Femur (tissue), 1 donor: ENCODE measurements around the gene CYB561.
A peak's percentile ranks its signal among the peaks of the same experiment; 100 is the strongest.
"Not testable (repeated sequence)": the region's sequence is repeated elsewhere in the genome, so short reads cannot be mapped to it uniquely, and the experiment has no call there.

ENCODE experiments used
- DNase-seq: peaks from one replicate; pipeline ENCODE4 v3.0.0-alpha.2; 2017

The CYB561 gene

DNA sequence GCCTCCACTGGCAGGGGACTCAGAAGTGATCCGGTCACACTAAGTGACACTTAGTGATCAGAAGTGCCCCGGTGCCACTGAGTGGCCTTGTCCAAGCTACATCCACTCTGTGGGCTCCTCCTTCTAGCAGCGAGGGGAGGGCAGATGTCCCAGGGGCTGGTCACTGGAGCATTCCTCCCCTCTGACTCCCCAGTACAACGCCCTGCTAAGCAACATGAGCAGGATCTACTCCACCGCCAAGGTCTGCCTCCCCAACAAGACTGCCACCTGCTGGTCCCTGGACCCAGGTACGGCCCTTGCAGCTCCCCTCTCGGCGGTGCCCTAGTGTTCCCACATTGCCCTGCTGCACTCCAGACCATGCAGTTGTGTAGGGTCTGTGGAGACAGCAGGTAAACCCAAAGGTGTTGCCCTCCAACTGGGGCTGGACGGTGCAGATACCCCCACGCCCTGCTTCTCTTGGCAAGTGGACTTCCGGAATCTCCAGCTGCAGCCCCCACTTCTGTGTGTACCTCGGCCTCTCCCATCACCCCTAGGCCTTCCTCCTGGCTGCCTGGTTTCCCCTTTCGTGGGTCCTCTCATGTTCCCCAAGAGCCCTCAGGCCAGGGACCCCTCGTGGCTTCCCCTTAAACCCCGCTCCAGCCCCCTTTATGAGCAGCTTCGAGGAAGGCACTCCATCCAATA is 32.8 kb upstream of the CYB561 start:
- DNase-seq = peak; percentile 71

DNA sequence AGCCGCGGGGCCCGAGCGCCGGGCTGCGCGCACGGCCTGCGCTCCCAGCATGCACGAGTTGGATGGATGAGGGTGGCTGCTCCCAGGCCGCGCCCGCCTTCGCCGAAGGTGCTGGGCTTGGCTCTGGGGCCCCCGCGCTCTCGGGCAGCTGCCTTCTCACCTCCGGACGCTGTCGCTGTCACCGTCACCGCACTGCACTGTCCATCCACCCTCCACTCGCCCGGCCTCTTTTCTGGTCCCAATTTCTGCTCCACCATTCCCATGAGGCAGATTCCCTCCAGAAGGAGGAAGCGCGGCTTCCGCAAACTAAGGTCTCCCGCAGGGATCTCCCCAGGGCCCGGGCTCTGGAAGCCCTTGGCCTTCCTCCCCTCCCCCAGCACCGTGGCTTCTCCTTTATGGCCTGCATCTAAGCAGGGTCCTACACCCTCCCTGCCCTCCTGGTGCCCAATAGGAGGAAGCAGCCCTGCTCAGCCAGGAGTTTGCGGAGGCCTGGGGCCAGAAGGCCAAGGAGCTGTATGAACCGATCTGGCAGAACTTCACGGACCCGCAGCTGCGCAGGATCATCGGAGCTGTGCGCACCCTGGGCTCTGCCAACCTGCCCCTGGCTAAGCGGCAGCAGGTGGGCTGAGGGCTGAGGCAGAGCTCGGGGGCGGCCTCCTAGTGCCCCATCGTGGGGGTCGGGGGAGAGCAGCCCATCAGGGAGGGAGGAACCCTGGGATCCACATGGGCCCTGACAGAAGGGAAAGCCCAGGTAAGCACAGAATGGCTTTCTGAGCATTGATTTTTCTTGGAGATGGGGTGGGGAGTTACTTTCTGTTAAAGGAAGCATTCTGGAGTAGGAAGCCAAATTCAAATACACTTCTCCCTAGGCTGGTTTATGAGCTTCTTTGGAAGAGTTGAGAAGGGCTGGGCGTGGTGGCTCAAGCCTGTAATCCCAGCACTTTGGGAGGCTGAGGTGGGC is 31.7 kb upstream of the CYB561 start:
- no peak for DNase-seq

DNA sequence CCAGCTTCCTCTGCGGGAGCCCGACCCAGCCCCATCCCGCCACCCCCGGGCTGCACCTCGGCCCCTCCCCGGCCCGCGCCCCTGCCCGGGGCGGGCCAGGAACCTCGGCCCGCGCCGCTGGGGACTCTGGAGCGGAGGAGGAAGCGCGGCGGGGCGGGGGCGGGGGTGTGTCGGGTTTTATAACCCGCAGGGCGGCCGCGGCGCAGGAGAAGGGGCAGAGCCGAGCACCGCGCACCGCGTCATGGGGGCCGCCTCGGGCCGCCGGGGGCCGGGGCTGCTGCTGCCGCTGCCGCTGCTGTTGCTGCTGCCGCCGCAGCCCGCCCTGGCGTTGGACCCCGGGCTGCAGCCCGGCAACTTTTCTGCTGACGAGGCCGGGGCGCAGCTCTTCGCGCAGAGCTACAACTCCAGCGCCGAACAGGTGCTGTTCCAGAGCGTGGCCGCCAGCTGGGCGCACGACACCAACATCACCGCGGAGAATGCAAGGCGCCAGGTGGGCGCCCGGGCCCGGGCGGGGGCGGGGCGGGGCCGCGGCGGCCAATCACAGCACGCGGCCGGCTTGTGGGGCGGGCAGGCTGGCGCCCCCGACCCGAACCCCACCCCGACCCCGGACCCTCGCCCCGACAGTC is 30.9 kb upstream of the CYB561 start, which contains the start of gene ACE:
Gene ACE (plus strand): TSS at position 208 of the 626 bp plus-strand sequence. CDS start 34 bp downstream, at position 242.
- peak; percentile 55 for DNase-seq

DNA sequence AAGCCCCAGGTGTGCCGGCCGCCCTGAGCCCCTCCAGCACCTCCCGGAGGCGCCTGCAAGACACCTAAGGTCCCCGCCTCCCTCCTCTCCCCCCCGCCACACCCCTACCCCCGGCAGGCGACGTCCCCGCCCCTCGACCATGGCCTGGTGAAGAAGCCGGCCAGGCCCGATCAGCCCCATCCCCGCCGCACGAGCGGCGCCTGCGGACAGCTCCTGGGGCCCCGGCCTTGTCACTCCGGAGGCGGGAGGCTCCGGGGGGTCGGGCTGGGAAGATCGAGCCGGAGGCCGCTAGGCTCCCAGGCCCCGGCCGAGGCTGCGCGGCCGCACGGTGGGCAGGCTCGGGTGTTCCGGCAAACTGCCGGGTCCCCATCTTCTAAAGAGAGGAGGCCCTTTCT is 30.4 kb upstream of the CYB561 start:
- DNase-seq = no peak

DNA sequence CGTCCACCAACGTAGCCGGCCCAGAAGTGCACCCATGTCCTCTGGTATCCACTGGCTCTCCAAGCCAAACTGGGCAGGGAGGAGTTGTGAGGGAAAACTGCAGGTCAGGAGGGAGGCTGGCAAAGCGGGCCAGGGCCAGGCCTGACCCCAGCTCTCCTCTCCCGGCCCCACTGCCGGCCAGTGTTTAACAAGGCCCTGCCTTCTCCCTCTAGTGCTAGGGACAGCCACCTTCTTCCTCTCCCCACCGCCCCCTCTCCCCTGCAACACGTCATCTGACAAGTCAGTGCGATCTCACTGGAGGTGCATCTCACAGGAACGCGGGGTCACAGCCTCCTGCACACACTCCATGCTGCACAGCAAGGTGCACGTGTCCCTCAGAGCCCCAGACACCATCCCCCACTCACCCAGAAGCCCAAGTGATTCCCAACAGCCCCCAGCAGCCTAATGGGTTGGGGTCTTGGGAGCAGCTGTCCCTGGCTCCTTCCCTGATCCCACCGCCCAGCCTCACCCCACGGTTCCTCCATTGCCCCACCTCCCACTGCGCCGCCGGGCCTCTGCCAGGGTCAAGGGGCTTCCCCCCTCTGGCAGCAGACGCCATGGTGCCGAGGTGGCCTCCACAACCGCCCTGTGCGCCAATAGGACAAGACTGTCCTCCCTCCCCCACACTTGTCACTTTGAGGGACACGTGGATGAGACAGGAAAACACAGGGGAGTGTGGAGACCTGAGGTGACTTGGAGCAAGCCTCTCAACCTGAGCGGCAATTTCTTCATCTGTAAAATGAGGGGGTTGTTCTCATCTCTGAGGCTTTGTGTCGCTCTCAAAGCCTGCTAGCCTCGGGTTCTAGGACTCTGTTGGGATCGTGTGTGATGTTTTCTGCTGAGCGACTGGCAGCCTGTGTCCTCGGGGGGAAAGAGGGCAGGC is 29.6 kb upstream of the CYB561 start:
- DNase-seq = no peak

DNA sequence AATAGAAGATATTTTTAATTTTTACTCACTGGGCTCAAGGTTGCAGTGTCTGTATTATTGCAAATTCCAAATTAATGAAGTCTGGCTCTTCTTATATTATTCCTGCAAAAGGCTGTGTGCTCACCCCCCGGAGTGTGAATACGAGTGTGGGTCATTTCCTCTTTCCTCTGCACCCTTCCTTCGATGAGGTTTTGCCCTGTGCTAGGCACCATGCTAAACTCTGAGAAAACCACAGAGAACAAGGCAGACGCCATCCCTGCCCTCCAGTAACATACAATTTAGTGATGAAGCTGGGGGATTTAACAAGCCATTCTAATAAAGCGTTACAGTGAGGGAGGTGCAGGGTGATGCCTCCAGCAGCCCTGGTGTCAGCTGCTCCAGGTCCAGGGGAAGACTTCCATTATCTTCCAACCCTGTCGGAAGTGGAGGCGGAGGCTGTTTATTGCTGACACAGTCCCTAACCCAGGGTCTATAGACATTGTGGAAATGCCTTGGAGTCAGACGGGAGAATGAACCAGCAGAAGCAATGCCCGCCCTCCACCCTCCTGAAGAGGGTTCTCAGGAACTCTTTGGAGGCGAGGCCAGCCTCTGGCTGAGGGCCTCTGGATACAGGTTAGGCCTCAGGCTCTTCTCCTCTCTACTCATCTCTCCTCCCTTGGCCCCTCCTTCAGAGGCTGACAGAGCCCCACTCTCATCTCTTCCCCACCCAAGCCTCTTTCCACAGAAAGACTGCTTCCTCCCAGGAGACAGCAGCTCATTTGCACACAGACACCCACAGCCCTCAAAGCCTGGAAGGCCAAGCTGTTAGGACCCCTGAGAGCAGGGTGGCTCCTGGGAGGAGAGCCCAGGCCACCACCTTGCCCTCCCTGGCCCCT is 28.7 kb upstream of the CYB561 start:
- no peak for DNase-seq

DNA sequence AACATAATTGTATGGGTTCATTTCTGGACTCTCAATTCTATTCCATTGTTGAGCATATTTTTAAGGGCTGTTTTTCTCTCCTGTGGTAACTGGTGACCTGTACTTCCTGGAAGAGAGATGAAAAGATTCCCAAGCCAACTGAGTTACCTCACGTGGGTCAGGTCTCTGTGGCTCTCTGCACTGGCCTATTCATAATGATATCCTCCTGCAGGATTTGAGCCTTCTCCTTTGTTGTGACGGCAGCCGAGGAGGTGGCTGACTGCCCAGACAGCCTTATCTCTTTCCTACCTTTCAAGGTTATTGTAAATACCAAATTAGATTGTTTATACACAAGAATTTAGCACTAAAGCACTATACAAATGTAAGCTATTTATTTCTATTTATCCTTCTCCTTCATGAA is 28.1 kb upstream of the CYB561 start:
- DNase-seq = no peak

DNA sequence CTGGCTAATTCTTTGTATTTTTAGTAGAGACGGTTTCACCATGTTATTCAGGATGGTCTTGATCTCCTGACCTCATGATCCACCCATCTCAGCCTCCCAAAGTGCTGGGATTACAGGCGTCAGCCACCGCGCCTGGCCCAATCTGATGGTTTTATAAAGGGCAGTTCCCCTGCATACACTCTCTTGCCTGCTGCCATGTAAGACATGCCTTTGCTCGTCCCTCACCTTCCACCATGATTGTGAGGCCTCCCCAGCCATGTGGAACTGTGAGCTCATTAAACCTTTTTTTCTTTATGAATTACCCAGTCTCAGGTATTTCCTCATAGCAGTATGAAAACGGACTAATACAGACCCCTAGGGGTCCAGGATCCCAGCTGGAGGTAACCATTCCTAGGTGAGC is 22.0 kb upstream of the CYB561 start:
- DNase-seq = not testable (repeated sequence)

DNA sequence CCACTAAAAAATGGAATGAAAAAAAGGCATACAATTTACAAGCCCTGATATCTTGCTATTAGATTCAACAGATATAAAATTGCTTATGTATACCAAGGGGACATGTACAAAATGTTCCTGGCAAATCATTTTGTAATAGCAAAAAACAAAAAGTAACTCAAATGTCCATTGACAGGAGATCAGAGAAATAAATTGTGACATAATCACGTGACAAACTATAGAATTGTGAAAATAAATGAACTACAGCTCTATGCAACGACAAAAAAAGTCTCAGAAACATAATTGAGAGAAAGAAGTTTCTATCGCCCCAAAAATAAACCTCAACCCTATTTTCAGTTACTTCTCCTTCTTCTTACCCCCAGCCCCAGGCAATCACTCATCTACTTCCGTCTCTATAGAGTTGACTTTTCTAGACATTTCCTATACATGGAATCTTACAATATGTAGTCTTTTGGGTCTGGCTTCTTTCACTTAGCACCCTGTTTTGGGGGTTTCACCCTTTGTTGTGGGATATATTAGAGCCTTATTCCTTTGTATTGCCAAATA is 18.7 kb upstream of the CYB561 start:
- no peak for DNase-seq

DNA sequence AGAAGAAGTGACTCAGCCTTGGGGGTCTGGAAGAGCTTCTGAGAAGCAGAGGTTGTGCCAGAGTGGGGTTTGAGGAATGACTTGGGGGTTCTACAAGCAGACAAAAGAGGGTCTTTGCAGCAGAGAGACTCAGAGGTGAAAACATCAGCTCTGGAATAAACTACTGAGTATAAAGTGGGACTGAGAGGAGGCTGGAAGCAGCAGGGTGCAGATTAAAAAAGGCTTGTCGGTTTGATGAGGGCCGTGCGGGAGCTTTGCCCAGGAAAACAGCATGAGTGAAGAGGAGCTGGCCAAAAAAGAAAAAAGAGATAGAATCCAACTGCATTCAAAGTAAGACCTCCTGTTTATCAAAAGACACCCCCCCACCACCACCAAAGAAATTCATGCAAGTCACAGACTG is 17.7 kb upstream of the CYB561 start:
- DNase-seq = no peak

DNA sequence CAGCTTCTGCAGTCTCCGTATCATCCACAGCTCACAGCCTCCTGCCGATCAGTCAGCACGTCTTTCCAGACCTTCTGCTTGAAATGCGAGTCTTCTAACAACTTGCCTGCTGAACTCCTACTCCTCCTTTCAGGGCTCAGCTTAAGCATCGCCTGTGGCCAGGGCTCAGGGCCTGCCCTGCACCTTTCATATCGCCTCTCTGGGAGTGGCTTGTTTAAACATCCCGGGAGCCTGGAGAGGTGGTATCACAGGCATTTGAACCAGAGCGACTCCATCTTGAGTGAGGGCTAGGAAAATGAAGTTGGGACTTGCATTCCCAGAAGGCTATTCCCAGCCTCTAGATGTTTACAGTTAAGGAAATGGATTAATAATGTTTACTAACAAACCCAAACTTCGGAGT is 13.9 kb upstream of the CYB561 start:
- DNase-seq = no peak

DNA sequence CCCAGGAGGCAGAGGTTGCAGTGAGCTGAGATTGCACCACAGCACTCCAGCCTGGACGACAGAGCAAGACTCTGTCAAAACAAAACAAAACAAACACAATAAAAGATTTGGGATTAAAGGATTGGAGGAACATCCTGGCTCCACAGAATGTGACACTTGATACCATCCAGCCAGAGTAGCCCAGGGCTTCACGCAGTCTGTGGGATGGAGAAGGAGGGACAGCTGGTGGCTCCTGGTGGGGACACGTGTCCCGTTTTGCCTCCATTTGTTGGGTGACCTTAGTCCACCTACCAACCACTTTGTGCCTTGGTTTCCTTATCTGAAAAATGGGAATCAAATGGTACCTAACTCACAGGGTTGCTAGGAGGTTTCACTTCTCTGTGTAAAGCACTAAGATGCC is 12.4 kb upstream of the CYB561 start:
- DNase-seq = no peak

DNA sequence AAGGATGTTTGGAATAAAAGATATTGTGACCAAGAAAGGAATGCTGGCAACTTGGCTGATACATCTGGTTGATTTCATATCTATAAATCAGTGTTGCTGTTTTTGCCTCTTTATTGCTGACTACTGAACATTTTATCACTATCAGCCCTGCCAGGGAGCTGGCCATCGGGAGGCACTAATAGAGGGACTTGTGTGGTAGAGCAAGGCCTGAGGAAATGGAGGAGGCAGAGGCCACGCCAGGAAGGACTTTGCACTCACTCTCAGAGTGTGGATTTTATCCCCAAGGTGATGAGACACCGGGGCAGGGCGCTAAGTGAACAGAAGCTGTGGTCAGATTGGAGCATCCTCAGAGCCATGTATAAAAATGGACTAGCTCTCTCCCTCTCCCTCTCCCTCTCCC is 9.3 kb upstream of the CYB561 start:
- DNase-seq = no peak

DNA sequence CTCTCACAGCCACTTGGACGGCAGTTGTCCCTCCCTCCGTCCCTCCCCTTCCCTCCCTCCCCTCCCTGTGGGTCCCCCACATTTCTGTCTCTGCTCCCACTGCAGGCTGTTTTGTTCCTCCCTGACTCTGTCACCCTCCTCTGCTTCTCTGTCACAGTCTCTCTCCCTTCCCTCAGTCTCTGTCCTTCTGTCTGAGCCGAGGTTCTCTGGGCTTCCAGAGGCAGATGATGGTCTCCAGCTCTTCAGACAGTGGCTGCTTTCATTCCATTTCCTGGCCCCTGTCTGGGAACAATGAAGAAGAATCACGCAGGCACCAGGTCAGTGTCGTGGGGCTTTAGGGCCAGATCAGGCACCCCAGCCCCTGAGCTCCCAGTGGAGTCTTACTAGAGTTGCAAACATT is 8.8 kb upstream of the CYB561 start:
- no peak for DNase-seq

DNA sequence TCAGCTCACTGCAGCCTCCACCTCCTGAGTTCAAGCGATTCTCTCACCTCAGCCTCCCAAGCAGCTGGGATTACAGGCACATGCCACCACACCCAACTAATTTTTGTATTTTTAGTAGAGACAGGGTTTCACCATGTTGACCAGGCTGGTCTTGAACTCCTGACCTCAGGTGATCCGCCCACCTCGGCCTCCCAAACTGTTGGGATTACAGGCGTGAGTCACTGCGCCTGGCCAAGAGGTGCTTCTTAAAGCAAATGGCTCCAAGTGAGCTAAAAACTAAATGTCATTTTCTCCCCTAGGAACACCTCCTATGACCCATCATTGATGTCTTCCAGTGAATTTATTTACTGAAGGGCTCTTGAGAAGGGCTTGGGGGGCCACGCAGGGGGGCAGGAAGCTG is 8.3 kb upstream of the CYB561 start:
- not testable (repeated sequence) for DNase-seq

DNA sequence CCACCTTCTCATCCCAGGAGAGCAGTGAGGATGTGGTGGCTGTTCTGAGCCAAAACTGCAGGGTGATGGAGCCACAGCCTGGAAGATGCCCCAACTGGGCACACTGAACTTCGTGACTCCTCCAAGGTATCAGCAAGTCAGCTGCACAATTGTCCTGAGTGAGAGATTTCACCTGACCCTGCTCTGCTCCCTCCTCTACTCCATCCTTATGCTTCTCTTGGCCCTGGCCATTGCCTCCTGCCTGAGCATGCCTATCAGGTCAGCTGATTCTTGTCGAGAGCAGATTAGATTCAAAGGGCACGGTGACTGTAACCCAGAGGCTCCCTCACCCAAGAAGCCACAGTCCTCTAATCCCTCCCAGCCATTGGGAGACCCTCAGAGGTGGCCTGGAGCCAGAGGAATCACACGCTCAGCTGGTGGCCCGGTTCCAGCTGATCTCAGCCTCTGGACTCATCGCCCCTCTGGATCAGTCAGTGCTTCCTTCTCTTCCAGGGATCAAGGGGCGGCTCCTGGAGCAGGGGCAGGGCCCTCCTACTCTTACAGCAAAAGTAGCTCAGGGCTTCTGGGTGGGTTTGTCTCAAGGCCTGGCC is 7.0 kb upstream of the CYB561 start:
- DNase-seq = no peak

DNA sequence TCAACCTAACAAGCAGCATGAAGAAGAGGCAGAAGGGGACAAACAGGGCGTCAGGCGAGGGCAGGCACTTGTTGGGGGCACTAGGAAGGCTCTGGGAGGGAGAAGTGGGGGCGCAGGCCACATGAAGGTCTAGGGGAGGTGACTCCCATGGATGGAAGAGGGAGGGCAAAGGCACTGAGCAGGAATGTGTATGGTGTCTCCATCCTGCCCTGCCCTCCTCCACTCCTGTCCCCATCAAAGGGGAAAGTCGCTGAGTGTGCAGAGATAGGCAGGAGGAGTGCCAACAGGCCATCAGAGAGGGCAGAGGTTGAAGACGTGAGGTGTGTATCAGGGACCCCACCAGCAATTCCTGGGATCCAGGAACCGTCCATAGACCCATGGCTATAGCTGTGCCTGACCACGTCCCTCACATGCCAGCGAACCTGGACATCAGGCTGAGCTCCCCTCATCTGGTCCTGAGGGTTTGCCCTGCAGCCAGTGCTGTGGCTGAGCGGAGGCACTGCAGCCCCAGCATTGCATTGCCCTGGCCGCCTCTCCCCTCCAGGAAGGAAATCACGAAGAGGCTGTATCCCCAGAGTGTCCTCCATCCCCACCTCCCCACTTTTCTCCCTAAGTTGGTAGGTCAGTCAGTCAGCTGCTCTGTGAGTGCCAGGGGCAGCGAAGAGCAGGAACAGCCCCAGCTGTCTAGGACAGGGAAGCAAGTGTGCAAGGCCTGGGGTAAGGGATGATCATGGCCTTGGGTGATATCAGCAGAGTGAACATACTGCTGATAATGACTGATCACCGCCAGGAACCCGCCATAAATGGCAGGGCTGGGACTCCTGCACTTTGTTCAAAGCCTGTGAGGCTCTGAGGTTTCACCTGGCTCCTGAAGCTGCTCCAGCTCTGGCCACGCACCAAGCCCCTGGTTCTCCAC is 6.2 kb upstream of the CYB561 start:
- no peak for DNase-seq

DNA sequence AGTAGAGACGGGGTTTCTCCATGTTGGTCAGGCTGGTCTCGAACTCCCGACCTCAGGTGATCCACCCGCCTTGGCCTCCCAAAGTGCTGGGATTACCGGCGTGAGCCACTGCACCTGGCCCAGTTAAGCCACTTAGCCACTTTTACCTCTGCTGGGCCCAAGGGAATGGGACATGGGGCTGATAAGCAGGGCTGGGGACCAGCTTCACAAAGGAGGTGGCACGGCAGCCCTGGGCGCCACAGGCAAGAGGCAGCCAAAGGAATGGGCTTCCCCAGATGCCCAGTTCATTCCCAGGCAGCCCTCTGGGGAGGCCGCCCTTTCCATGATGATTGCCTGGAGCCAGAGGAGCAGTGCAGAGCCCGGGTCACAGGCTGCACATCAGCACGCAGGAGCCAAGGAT is 5.0 kb upstream of the CYB561 start:
- DNase-seq = no peak

DNA sequence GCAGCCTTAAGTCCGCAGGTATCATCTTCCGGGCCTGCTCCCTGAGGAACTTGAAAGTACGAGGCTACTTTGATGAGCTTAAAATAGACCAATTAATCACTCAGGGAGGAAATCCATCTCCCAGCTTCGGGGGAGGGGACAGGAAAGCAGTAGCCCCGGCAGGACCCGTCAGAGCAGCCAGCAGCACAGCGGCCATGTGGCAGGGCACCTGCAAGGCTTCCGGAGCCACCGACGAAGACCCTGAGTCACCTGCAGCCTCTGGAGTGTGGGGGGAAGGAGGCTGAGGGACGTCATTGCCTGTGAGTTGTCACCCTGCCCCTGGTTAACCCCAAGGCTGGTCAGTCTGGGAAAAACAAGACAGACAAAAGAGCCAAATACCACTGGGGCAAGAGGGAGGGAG is 4.4 kb upstream of the CYB561 start:
- no peak for DNase-seq

DNA sequence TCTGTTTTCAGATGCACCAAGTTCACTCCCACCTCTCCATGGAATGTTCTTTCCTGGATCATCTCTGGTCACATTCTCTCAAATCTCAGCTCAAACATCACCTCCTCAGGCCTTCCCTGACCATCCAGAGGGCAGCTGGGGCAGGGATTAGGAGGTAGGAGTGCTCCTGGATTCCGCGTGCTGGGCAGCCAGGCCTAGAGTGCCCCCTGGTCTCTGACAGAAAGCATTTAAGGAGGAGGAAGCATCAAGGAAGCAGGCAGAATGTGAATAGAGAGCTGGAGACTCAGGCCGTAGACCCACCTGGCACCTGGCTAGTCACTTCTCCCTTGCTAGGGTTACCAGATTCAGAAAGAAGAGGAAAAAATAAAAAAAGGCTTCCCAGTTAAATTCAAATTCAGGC is 2.5 kb upstream of the CYB561 start:
- no peak for DNase-seq
